ENCODE measurements around the gene SAPCD2. TPM values are rescaled to one million over a fixed set of nuclear protein-coding genes. Genes with fewer than 3 reads are reported as not detected.

The SAPCD2 gene
- polyA plus RNA-seq, 10 donors, result 1.9 to 7.1 (median 3.9) TPM

DNA sequence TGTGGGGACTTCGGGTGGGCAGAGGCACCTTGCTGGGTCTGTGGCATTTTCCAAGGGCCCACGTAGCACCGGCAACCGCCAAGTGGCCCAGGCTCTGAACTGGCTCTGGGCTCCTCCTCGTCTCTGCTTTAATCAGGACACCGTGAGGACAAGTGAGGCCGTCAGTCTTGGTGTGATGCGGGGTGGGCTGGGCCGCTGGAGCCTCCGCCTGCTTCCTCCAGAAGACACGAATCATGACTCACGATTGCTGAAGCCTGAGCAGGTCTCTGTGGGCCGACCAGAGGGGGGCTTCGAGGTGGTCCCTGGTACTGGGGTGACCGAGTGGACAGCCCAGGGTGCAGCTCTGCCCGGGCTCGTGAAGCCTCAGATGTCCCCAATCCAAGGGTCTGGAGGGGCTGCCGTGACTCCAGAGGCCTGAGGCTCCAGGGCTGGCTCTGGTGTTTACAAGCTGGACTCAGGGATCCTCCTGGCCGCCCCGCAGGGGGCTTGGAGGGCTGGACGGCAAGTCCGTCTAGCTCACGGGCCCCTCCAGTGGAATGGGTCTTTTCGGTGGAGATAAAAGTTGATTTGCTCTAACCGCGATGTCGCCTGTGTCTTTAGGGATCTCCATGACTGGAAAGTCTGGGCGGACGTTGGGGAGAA is 38.4 kb upstream of the SAPCD2 start:
- DNase-seq, result no peak

DNA sequence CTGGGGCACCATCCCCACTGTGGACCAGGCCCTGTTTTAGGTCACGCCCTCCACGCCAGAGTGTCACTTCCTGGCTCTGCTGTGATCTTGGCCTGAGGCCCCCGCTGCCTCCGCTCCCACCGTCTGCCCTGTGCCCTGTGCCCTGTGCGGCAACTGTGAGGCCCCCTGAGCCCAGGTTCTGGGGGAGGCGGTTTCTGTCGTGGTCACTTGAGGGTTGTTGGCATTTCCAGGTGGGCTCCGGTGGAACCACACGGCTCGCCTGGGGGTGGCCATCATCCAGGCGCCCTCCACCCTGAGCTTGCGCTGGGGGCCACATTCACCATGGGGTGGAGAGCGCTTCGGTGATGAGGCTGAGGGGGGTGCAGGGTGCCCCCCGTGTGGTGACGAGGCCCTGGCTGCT is 37.6 kb upstream of the SAPCD2 start:
- no peak for DNase-seq

DNA sequence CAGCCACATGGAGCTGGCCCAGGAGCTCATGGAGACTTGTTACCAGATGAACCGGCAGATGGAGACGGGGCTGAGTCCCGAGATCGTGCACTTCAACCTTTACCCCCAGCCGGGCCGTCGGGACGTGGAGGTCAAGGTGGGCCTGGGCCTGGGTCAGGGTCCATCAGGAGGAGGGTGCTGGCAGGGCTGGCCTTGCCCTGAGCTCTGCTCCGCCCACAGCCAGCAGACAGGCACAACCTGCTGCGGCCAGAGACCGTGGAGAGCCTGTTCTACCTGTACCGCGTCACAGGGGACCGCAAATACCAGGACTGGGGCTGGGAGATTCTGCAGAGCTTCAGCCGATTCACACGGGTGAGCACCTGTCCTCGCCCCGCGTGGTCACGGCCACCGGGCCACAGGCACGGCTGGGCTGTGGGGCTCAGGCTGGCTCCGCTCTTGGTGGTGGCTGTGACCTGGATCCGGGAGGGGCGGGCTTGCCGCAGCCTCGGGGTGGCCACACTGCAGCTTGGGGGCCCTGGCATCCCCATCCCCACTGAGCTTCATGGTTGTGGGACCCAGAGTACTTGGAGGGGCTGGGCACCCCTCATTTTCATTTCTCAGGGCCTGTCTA is 37.1 kb upstream of the SAPCD2 start:
- no peak for DNase-seq

DNA sequence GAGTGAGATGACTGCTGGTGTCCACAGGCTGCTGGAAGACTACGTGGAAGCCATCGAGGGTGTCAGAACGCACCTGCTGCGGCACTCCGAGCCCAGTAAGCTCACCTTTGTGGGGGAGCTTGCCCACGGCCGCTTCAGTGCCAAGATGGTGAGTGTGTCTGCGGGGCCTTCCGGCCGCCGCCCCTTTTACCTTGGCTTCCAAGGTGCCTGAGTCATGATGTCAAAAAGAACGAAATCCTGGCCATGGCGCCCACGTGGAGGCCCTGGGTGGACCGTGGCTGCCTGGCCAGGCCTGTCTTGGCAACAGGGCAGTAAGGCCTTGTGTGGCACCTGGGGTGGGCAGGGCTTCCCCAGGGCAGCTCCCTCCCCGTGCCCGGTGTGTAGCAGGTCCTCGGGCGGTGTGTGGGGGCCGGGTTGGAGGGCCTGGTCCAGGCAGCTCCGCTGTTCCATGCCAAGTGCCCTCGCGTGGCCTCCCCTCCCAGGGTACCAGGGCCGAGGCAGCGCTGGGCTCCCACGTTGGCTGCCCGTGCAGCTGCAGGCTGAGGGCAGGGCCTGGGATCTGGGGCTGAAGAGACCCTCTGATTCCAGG is 36.4 kb upstream of the SAPCD2 start:
- no peak for DNase-seq

DNA sequence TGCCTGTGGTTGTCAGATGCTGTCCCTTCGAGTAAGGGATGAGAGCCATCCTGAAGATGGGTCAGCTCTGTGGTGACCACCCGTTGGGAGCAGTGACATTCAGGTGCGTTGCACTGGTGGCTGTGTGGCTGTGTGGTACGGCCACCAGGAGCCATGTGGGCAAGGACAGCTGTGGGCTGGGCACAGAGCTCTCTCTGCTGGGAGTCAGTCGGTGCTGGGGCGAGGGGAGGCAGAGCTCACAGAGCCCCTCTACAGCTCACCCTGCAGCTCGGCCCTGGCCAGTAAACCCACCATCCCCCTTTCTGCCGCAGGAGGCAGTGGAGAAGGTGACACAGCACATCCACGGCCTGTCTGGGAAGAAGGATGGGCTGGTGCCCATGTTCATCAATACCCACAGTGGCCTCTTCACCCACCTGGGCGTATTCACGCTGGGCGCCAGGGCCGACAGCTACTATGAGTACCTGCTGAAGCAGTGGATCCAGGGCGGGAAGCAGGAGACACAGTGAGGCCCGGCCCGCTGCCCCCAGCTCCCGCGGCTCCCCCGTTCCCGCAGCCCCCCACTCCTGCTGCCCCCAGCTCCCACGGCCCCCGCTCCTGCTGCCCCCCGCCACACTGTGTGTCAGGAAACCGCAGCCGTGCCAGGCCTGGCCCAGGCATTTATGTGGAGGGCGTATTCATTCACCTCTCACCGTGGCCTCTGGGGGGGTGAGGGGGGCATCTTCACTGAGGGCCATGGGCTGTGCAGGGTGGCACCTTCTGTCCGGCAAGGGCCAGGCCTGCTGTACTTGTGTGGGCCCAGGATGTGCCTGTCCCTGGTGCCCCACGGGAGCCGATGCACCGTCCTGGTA is 35.7 kb upstream of the SAPCD2 start:
- DNase-seq, result no peak

DNA sequence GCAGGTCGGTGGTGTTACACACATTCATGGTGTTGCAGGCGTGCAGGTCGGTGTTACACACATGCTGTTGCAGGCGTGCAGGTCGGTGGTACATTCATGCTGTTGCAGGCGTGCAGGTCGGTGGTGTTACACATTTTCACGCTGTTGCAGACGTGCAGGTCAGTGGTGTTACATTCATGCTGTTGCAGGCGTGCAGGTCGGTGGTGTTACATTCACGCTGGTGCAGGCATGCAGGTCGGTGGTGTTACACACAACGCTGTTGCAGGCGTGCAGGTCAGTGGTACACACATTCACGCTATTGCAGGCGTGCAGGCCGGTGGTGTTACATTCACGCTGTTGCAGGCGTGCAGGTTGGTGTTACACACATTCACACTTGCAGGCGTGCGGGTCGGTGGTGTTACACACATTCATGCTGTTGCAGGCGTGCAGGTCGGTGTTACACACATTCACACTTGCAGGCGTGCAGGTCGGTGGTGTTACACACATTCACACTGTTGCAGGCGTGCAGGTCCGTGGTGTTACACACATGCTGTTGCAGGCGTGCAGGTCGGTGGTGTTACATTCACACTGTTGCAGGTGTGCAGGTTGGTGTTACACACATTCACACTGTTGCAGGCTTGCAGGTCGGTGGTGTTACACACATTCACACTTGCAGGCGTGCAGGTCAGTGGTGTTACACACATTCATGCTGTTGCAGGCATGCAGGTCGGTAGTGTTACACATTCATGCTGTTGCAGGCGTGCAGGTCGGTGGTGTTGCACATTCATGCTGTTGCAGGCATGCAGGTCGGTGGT is 33.0 kb upstream of the SAPCD2 start:
- DNase-seq, result no peak

DNA sequence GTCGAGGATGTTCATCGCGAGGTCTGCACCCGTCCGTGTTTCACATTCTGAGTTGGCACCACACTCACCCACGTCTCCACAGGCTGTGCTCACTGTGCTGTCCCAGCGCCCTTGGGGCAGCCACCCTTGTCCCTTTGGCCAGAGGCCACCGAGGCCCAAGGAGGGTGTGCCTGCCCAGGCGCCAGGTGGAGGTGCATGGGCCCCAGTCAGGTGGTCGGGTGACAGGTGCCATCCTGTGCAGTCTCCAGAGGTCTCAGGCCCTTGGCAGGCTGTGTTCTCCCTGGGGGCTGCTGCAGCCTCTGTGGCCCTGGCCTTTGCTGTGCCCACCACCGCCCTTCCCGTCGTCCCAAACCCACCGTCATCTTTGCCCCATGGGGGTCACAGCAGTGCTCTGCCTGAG is 28.9 kb upstream of the SAPCD2 start:
- DNase-seq, result no peak

DNA sequence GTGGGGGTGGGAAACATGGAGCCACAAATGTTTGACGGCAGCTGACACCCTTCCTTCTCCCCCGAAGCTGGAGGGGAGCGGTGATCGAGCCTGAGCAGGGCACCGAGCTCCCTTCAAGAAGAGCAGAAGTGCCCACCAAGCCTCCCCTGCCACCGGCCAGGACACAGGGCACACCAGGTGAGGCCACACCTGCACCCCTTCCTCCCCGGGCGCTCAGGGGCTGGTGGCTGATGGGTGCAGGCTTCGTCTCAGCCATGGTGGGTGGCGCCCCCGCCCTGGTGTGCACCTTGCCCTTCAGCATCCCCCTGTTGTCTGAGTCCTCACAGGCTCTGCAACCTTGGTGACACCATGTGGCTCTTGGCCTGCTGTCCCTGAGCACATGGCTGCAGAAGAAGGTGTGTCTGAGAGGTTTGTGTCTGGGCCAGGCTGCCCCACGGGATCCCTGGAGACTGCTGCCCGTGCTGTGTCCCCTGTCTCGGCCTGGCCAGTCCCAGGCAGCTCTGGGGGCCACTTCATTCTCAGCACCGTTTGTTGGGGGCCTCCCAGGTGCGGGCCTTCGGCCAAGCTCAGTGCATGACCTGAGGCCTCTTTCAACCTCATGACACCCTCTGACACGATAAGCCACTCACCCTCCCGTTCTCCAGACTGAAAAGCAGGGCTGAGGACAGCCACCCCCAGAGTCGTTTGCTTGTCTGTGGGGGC is 27.6 kb upstream of the SAPCD2 start:
- no peak for DNase-seq

DNA sequence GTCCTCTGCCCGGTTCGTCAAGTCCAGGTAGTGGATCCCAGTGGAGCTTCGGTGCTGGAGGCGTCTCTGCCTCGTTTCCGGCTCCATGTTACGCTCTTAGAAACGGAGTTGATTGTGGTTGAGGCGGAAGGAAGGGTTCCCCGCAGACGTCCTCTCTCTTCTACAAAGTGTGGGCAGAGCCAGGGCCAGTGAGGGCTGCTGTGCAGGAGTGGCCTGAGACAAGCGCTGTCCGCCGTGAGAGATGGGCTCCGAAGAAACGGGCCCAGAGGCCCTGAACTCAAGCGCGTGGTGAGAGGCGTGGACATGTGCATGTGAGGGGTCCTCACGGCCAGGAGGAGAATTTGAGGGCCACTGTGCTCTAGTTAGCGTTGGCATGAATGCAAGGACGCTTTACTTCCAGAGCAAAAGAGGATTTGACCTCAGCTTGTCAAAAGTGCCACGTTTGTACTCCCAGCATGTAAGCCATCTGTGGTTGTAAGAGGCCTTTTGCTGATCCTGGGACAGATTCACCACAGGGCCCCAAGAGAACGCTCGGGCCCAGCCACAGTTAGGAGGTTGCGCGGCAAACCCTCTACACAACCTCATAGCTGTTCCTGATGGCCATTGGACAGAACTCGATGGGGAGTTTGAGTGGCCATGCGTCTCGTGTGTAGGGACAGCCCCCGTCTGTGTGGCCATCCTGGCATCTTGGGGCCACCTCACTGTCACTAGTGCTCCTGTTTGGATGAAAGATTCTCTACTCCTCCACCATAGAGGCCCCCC is 26.6 kb upstream of the SAPCD2 start:
- no peak for DNase-seq

DNA sequence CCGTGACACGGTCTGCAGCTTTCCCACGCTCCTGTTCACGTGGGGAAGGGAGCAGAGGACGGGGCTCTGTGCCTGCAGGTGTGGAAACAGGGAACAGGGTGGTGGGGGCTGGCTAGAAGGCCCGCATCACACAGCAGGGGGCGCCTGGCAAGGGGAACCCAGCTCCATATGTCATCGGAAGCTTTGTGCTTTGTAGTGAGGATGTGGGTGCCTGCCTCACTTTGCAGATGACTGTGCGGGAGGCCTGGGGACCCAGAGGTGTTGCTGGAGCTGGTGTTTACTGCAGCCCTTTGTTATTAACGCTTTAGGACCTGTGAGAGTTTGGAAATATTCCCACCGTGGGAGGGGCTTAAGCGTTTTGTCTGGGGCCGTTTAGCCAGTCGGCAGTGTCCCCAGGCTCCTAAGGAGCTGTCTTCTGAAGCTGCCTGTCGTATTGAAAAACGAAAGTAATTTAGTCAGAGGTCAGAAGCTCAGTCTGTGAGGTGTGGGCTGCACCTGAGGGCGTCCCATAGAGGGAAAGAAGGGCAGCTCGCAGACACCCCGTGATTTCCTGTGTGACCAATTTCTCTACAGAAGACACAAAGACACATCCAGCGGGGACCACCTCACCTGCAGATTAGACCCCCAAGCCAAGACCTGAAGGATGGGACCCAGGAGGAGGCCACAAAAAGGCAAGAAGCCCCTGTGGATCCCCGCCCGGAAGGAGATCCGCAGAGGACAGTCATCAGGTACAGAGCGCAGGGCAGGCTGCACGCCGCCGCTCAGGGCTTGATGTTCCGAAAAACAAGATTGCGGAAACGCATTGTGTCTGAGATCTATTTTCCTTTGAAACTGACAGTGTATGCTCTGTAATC is 25.5 kb upstream of the SAPCD2 start:
- DNase-seq, result no peak

DNA sequence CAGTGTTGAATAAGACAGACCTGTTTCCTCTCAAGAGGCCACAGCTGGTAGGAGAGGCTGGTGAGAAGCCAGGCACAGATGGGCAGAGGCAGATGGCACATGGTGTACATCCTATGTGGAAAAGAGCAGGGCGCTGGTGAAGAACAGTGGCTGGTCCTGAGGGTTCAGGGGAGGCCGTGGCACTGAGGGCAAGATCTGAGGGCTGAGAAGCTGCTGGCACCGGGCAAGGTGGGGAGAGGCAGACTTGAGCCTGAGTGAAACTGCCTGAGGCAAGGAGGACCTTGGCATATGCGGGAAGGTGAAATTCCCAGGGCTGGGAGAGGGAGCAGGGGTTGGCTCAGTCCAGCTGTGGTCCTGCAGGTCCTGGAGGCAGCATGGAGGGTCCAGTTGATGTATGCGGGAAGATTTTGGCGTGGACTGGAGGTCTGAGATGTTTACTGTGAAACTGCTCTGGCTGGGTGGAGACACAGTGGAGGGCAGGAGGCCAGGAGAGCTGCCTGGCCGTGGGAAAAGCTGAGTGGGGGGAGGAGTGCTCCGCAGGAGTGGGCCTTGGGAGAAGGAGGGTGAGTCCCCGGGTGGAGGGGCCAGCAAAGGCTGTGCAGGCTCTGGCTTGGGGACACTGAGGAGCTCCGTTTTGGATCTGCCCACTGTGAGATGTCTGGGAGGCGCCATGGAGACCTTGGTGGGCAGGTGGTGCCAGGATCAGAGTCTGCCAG is 19.0 kb upstream of the SAPCD2 start:
- no peak for DNase-seq

DNA sequence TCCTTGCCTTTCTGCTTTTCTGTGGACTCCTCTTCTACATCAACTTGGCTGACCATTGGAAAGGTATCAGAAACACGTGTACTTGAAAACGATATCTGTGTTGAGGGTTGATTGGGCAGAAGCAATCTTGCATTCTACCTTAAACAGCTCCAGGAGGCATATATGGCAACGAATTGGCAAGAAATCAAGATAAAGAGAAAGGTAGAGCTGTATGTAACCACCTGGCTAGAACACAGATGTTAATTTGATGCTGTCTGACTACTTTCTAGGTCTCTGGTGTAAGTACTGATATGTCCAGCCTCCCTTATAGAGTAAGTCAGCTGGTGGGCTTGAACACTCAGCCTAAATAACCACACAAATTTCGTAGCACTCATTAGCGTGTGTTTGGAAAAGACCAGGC is 17.8 kb upstream of the SAPCD2 start:
- DNase-seq, result no peak

DNA sequence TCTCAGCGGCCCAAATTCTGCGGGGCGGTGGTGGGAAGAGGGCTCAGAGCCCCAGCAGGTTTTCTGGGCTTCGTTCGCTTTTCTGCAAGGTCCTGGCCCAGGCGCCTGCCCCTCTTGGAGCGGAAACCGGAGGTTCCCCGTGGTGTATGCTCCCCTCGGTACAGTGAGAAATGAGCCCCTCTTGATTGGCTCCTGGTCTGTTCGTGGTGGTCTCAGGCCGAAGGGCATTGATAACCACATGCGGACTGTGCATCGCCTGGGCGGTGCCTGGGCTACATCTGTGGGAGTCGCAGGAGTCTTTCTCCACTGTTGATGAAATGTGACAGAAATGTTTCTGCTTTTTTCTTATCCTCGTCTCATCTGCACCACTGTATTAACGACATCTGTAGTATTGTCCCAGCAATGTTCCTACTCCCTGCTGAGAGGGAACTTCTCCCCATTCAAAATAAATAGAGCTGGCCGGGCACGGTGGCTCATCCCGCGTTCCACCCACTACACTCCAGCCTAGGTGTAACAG is 17.1 kb upstream of the SAPCD2 start:
- no peak for DNase-seq

DNA sequence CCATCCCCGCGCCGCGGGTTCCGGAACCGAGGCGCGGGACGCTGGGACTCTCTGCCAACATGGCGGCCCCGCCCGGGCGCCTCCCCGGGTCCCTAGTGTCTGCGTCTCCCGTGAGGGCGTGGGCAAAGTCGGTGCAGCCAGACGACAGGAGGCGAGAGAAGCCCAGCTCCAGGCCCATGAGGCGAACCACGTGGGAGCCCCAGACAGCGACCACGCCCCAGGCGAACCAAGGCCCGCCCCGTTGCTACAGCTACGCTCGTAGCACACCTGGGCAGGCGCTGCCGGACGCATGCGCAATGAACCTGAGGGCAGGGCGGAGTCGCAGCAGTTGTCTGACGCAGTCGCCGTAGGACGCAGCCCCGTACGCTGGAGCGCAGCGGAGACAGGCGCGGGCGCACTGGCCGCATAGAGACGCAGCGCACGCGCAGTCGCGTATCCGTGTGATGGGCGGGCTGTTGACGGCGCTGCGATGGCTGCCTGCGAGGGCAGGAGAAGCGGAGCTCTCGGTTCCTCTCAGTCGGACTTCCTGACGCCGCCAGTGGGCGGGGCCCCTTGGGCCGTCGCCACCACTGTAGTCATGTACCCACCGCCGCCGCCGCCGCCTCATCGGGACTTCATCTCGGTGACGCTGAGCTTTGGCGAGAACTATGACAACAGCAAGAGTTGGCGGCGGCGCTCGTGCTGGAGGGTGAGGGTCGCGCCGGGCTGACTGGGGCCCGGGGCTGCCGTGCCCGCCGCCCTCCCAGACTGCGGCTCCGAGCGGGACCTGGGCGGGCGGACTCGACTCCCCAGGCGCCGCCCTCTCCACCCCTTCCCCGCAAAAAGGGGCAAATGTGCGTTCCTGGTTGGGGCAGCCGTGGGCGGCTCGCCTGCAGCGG is 16.4 kb upstream of the SAPCD2 start, which contains the start of gene MAN1B1:
Gene MAN1B1, plus strand, starts transcription at position 455 of the 878 bp plus-strand sequence. Its CDS starts 15 bp downstream, at position 470.
- DNase-seq, result peak; percentile 99

DNA sequence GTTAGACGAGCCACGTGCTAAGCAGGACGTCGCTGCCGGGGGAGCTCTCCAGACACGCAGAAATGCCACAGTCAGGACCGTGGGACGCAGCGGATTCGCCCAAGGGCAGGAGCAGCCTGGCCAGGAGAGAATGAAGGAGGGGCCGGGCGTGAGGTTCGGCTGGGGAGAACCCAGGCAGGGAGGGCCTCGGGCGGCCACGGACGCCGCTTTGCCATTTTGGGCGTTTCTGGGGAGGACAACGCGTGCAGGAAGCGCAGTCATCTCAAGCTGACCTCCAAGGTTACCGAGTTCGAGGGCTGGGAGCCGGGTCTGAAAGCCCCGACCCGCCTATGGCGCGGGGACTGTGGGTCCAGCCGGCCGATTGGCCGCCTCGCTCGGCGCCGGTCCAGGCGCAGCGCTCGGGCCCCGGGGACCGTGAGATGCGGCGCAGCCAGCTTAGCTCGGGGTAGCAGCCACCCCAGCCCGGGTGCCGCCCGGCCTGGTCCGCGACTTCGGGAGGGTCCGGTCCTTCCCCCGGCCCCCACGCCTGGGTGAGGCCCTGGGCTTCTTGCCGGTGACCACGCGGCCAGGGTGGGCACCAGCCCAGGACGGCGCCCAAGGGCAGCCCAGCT is 15.7 kb upstream of the SAPCD2 start:
- peak in 1 of 3 donors; percentile 71 for DNase-seq

DNA sequence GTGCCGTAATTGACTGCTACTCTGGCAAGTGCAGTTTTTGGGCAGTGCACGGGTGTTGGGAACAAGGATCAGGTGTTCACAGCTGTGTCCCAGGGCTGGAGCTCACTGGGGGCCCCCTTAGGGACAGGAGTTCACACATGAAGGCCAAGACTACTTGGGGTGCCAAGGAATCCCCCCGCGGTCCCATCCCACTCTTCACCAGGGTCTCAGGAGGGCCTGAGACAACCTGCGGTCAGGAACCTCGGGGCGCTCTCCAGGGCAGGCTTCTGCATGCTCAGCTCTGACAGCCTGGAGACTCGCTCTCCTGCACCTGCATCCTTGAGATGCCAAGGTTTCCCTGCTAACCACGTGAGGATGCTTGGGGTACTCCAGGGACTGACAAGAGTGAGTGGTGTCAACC is 14.2 kb upstream of the SAPCD2 start:
- no peak for DNase-seq

All from muscle of back (tissue), 11 donors.